Ovary (tissue), 3 donors: ENCODE data around the gene DNAH12.

Experiments
- EP300 ChIP-seq: sonication (generic); formaldehyde crosslinking; IDR thresholded peaks from one replicate; pipeline ENCODE4 v1.6.1; 2017; ENCODE audit warnings: antibody characterized with exemption
- TF ChIP-seq, protein P1 (sequence below), 3 donors: fragments of 450-650 bp in 2 of 3; fragments of 200-600 bp in 1 of 3; IDR thresholded peaks; one replicate each; pipeline versions ENCODE4 v1.5.1 to v1.8.0; 2016 to 2022; ENCODE audit warnings: antibody characterized with exemption in 3 of 3, mild to moderate bottlenecking in 1 of 3
- donor health status: DM: no; HTN: no; CAD: no.

DNA sequence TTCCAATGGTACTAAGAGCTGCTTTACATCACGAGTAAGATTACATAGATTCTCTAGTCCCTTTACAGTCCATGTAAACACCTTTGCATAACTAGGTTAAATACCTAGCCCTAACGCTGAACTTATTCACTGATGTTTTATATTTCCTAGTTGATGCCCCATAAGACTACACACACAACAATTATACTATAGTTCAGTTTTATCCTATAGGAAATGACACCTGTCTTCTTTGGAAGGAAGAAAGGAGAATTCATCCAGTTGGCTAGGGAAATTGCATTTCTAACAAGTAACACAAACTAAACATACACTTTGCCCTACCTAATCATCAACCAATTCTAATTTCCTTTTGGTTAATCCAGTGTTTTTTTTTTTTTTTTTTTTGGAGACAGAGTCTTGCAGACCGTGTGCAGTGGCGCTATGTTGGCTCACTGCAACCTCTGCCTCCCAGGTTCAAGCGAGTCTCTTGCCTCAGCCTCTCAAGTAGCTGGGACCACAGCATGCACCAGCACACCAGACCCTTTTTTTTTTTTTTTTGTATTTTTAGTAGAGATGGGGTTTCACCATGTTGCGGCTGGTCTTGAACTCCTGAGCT, 25.8 kb upstream of the DNAH12 start:
- TF ChIP-seq, protein P1, sequence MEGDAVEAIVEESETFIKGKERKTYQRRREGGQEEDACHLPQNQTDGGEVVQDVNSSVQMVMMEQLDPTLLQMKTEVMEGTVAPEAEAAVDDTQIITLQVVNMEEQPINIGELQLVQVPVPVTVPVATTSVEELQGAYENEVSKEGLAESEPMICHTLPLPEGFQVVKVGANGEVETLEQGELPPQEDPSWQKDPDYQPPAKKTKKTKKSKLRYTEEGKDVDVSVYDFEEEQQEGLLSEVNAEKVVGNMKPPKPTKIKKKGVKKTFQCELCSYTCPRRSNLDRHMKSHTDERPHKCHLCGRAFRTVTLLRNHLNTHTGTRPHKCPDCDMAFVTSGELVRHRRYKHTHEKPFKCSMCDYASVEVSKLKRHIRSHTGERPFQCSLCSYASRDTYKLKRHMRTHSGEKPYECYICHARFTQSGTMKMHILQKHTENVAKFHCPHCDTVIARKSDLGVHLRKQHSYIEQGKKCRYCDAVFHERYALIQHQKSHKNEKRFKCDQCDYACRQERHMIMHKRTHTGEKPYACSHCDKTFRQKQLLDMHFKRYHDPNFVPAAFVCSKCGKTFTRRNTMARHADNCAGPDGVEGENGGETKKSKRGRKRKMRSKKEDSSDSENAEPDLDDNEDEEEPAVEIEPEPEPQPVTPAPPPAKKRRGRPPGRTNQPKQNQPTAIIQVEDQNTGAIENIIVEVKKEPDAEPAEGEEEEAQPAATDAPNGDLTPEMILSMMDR (IDR thresholded peaks at IDR 0.05): no peak
- no peak for TF ChIP-seq EP300
